Uterus (tissue), 2 donors: ENCODE results near the gene SUSD1.

Source experiments
- CTCF ChIP-seq, 4 experiments: fragments of 200-600 bp in 2 of 4; fragments of 450-650 bp in 2 of 4; sonication (generic) in 2 of 4; IDR thresholded peaks; one replicate each; pipeline ENCODE4 v1.5.1; 2016 to 2019; ENCODE audit warnings: antibody characterized with exemption in 4 of 4, mild to moderate bottlenecking in 2 of 4, moderate library complexity in 1 of 4
- POLR2A ChIP-seq, 2 donors: fragments of 450-650 bp; IDR thresholded peaks; one replicate each; pipeline ENCODE4 v1.6.1; 2016; ENCODE audit warnings: antibody characterized with exemption in 2 of 2, mild to moderate bottlenecking in 1 of 2, moderate library complexity in 1 of 2

- TF ChIP-seq CTCF (IDR thresholded peaks at IDR 0.05) (no peak), POLR2A (IDR thresholded peaks at IDR 0.05) (no peak)
Measured at GRCh38 chr9:112059966-112060320, 115.2 kb downstream of the SUSD1 start.
